WTC11 (cell line): Measurements from ENCODE around the gene EFHC2. TPM values are rescaled to one million over a fixed set of nuclear protein-coding genes. Genes with fewer than 3 reads are reported as not detected.

Source experiments
- ATAC-seq: fragments of 200-7000 bp; cut with Tn5 transposase; 2 replicates; pipeline ENCODE4 v1.10.0; 2021; ENCODE audit warnings: mild to moderate bottlenecking, moderate library complexity
- CTCF ChIA-PET: fragments of 300-600 bp; sonication (Branson Sonifier 250); formaldehyde crosslinking; loops from one replicate; lab custom pipeline; 2021; ENCODE audit warnings: antibody characterized with exemption; lab: Charles Lee
- POLR2A ChIA-PET: fragments of 350-600 bp; sonication (Branson Sonifier 250); formaldehyde crosslinking; loops from one replicate; lab custom pipeline; 2021; ENCODE audit warnings: antibody characterized with exemption; lab: Charles Lee
- DNase-seq: peaks from one replicate; pipeline ENCODE4 v3.0.0; 2021; ENCODE audit warnings: low spot score
- H3K27ac Mint-ChIP-seq: 2 replicates; pipeline ENCODE4 v1.8.0; 2021; ENCODE audit warnings: mixed read lengths
- H3K27me3 Mint-ChIP-seq: 2 replicates; pipeline ENCODE4 v1.8.0; 2021; ENCODE audit warnings: low read depth, mild to moderate bottlenecking, moderate library complexity, mixed read lengths
- H3K36me3 Mint-ChIP-seq: 2 replicates; pipeline ENCODE4 v1.8.0; 2021; ENCODE audit warnings: mixed read lengths
- H3K4me1 Mint-ChIP-seq: 2 replicates; pipeline ENCODE4 v1.8.0; 2022; ENCODE audit warnings: mixed read lengths
- H3K4me3 Mint-ChIP-seq: 2 replicates; pipeline ENCODE4 v1.8.0; 2021; ENCODE audit warnings: mild to moderate bottlenecking, moderate library complexity, mixed read lengths
- H3K9me3 Mint-ChIP-seq: 2 replicates; pipeline ENCODE4 v1.8.0; 2021; ENCODE audit warnings: mixed read lengths
- AR ChIP-seq: fragments of 250-450 bp; sonication (Bioruptor Pico); IDR thresholded peaks from 2 replicates; pipeline ENCODE4 v1.9.0; 2021; ENCODE audit warnings: mild to moderate bottlenecking
- ARID4B ChIP-seq: sonication (generic); formaldehyde crosslinking; IDR thresholded peaks from 2 replicates; pipeline ENCODE4 v1.8.0; 2023; ENCODE audit warnings: missing genetic modification reagents, mild to moderate bottlenecking, borderline replicate concordance
- ATF1 ChIP-seq: sonication (generic); formaldehyde crosslinking; IDR thresholded peaks from 2 replicates; pipeline ENCODE4 v1.8.1; 2023; ENCODE audit warnings: mild to moderate bottlenecking, moderate library complexity, missing genetic modification reagents
- CREM ChIP-seq: sonication (generic); formaldehyde crosslinking; IDR thresholded peaks from 2 replicates; pipeline ENCODE4 v1.8.1; 2022; ENCODE audit warnings: mild to moderate bottlenecking, missing genetic modification reagents, moderate library complexity
- E2F4 ChIP-seq: sonication (generic); formaldehyde crosslinking; IDR thresholded peaks from 2 replicates; pipeline ENCODE4 v1.8.1; 2022; ENCODE audit warnings: low read depth, mild to moderate bottlenecking, moderate library complexity, missing genetic modification reagents, borderline replicate concordance
- ELF4 ChIP-seq: sonication (generic); formaldehyde crosslinking; IDR thresholded peaks from 2 replicates; pipeline ENCODE4 v1.8.1; 2022; ENCODE audit warnings: low read depth, mild to moderate bottlenecking, moderate library complexity, missing genetic modification reagents
- EMX1 ChIP-seq: fragments of 250-450 bp; sonication (Bioruptor Pico); IDR thresholded peaks from 2 replicates; pipeline ENCODE4 v1.8.0; 2021; ENCODE audit warnings: mild to moderate bottlenecking
- ETV6 ChIP-seq: sonication (generic); formaldehyde crosslinking; IDR thresholded peaks from 2 replicates; pipeline ENCODE4 v1.8.1; 2022; ENCODE audit warnings: mild to moderate bottlenecking, missing genetic modification reagents
- FOXJ3 ChIP-seq: sonication (generic); formaldehyde crosslinking; IDR thresholded peaks from 2 replicates; pipeline ENCODE4 v1.9.0; 2021; ENCODE audit warnings: missing genetic modification reagents, mild to moderate bottlenecking, borderline replicate concordance
- FOXP1 ChIP-seq: sonication (generic); formaldehyde crosslinking; IDR thresholded peaks from 2 replicates; pipeline ENCODE4 v1.8.0; 2022; ENCODE audit warnings: missing genetic modification reagents, mild to moderate bottlenecking, moderate library complexity, borderline replicate concordance
- FOXP4 ChIP-seq: sonication (generic); formaldehyde crosslinking; IDR thresholded peaks from 2 replicates; pipeline ENCODE4 v1.8.0; 2022; ENCODE audit warnings: mild to moderate bottlenecking, missing genetic modification reagents
- HMGXB4 ChIP-seq: sonication (generic); formaldehyde crosslinking; IDR thresholded peaks from 2 replicates; pipeline ENCODE4 v1.8.1; 2023; ENCODE audit warnings: mild to moderate bottlenecking, moderate library complexity, missing genetic modification reagents
- IRF2 ChIP-seq: sonication (generic); formaldehyde crosslinking; IDR thresholded peaks from 2 replicates; pipeline ENCODE4 v1.8.0; 2022; ENCODE audit warnings: low read depth, missing genetic modification reagents, borderline replicate concordance
- MYBL2 ChIP-seq: sonication (generic); formaldehyde crosslinking; IDR thresholded peaks from 2 replicates; pipeline ENCODE4 v1.8.1; 2023; ENCODE audit warnings: mild to moderate bottlenecking, moderate library complexity, missing genetic modification reagents
- NFE2L1 ChIP-seq: sonication (generic); formaldehyde crosslinking; IDR thresholded peaks from 2 replicates; pipeline ENCODE4 v1.8.1; 2023; ENCODE audit warnings: missing genetic modification reagents
- NFYB ChIP-seq: sonication (generic); formaldehyde crosslinking; conservative IDR thresholded peaks from 2 replicates; pipeline ENCODE4 v1.8.0; 2022; ENCODE audit warnings: low read depth, missing genetic modification reagents
- NR1H2 ChIP-seq: sonication (generic); formaldehyde crosslinking; IDR thresholded peaks from 2 replicates; pipeline ENCODE4 v1.9.0; 2021; ENCODE audit warnings: mild to moderate bottlenecking, moderate library complexity, missing genetic modification reagents
- RORB ChIP-seq: fragments of 250-450 bp; sonication (Bioruptor Pico); IDR thresholded peaks from 2 replicates; pipeline ENCODE4 v1.9.0; 2021; ENCODE audit warnings: mild to moderate bottlenecking
- SMAD4 ChIP-seq: sonication (generic); formaldehyde crosslinking; IDR thresholded peaks from 2 replicates; pipeline ENCODE4 v1.8.0; 2022; ENCODE audit warnings: mild to moderate bottlenecking, missing genetic modification reagents
- SP1 ChIP-seq: sonication (generic); formaldehyde crosslinking; conservative IDR thresholded peaks from 2 replicates; pipeline ENCODE4 v1.8.1; 2022; ENCODE audit warnings: missing genetic modification reagents
- TP53 ChIP-seq: sonication (generic); formaldehyde crosslinking; IDR thresholded peaks from 2 replicates; pipeline ENCODE4 v1.8.1; 2023; ENCODE audit warnings: mild to moderate bottlenecking, missing genetic modification reagents
- USF1 ChIP-seq: sonication (generic); formaldehyde crosslinking; IDR thresholded peaks from 2 replicates; pipeline ENCODE4 v1.8.0; 2022; ENCODE audit warnings: mild to moderate bottlenecking, missing genetic modification reagents
- ZNF121 ChIP-seq: sonication (generic); formaldehyde crosslinking; IDR thresholded peaks from 2 replicates; pipeline ENCODE4 v1.8.0; 2023; ENCODE audit warnings: missing genetic modification reagents
- ZNF138 ChIP-seq: sonication (generic); formaldehyde crosslinking; conservative IDR thresholded peaks from 2 replicates; pipeline ENCODE4 v1.8.1; 2022; ENCODE audit warnings: mild to moderate bottlenecking, moderate library complexity, missing genetic modification reagents
- ZNF232 ChIP-seq: sonication (generic); formaldehyde crosslinking; IDR thresholded peaks from 2 replicates; pipeline ENCODE4 v1.8.0; 2022; ENCODE audit warnings: mild to moderate bottlenecking, missing genetic modification reagents
- total RNA-seq: library from RNA; stranded (reverse); gene quantifications from 3 replicates; pipeline ENCODE4 v1.2.3, GENCODE V29; 2021

EFHC2 gene
- total RNA-seq, 1 experiment from 2014 or later = 2.1 TPM

GRCh38 chrX:44162964-44163475, 180.5 kb downstream of the EFHC2 start:
- no peaks in the 10 kb centered on the region for H3K27me3 Mint-ChIP-seq
- no peak overlapping the region for H3K4me3 Mint-ChIP-seq
- CTCF ChIA-PET = no interaction called here
- TF ChIP-seq ELF4 (CRISPR knock-in tag) (no peak), ZNF121 (CRISPR knock-in tag) (no peak), RORB (no peak), ZNF232 (CRISPR knock-in tag) (no peak), ETV6 (CRISPR knock-in tag) (no peak), FOXJ3 (CRISPR knock-in tag) (no peak), NFYB (CRISPR knock-in tag) (no peak), ZNF138 (no peak), SP1 (CRISPR knock-in tag) (no peak), CREM (no peak), E2F4 (no peak), TP53 (CRISPR knock-in tag) (no peak), USF1 (CRISPR knock-in tag) (no peak), SMAD4 (no peak), IRF2 (CRISPR knock-in tag) (no peak), FOXP1 (CRISPR knock-in tag) (no peak), ATF1 (CRISPR knock-in tag) (no peak), NR1H2 (no peak)
- no peak overlapping the region for H3K27ac Mint-ChIP-seq
- peaks cover 5% of the 10 kb centered on the region for H3K9me3 Mint-ChIP-seq
- no peak for DNase-seq
- H3K4me1 Mint-ChIP-seq = no peaks in the 10 kb centered on the region
- POLR2A ChIA-PET = no interaction called here
- H3K36me3 Mint-ChIP-seq = no peaks in the 10 kb centered on the region; the same call in 1 of the 2 replicates
- ATAC-seq = no peak

GRCh38 chrX:44157858-44158257, 185.6 kb downstream of the EFHC2 start:
- no peak for ATAC-seq
- Mint-ChIP-seq H3K9me3 (peaks cover 5% of the 10 kb centered on the region), H3K27ac (no peak overlapping the region), H3K4me1 (peaks cover 9% of the 10 kb centered on the region), H3K4me3 (no peak overlapping the region), H3K36me3 (no peaks in the 10 kb centered on the region; the same call in 1 of the 2 replicates), H3K27me3 (no peaks in the 10 kb centered on the region; the same call in 1 of the 2 replicates)
- ChIA-PET POLR2A (no interaction called here), CTCF (no interaction called here)
- DNase-seq = no peak
- TF ChIP-seq ZNF232 (CRISPR knock-in tag) (no peak), FOXP4 (CRISPR knock-in tag) (no peak), HMGXB4 (no peak), ARID4B (no peak), AR (CRISPR knock-in tag) (no peak), NFE2L1 (CRISPR knock-in tag) (no peak), EMX1 (CRISPR knock-in tag) (no peak), MYBL2 (CRISPR knock-in tag) (no peak)
